Upper lobe of left lung (tissue), 4 donors: ENCODE results near the gene TSPAN19.

ENCODE experiments used
- EP300 ChIP-seq, 4 donors: sonication (generic); formaldehyde crosslinking; IDR thresholded peaks; one replicate each; pipeline ENCODE4 v1.5.1; 2017; ENCODE audit warnings: antibody characterized with exemption in 4 of 4, control low read depth in 2 of 4
- POLR2A ChIP-seq, 4 donors: fragments of 450-650 bp; IDR thresholded peaks; one replicate each; pipeline ENCODE4 v1.5.1; 2016 to 2017; ENCODE audit warnings: antibody characterized with exemption in 4 of 4, mild to moderate bottlenecking in 2 of 4
- POLR2AphosphoS5 ChIP-seq, 2 donors: sonication (generic); formaldehyde crosslinking; IDR thresholded peaks; one replicate each; pipeline ENCODE4 v1.5.1; 2017; ENCODE audit warnings: antibody characterized with exemption in 2 of 2
- TF ChIP-seq, protein P1 (sequence below), 6 experiments: fragments of 450-650 bp in 4 of 6; fragments of 200-600 bp in 2 of 6; sonication (generic) in 2 of 6; IDR thresholded peaks; one replicate each; pipeline ENCODE4 v1.5.1; 2016 to 2019; ENCODE audit warnings: antibody characterized with exemption in 6 of 6

DNA sequence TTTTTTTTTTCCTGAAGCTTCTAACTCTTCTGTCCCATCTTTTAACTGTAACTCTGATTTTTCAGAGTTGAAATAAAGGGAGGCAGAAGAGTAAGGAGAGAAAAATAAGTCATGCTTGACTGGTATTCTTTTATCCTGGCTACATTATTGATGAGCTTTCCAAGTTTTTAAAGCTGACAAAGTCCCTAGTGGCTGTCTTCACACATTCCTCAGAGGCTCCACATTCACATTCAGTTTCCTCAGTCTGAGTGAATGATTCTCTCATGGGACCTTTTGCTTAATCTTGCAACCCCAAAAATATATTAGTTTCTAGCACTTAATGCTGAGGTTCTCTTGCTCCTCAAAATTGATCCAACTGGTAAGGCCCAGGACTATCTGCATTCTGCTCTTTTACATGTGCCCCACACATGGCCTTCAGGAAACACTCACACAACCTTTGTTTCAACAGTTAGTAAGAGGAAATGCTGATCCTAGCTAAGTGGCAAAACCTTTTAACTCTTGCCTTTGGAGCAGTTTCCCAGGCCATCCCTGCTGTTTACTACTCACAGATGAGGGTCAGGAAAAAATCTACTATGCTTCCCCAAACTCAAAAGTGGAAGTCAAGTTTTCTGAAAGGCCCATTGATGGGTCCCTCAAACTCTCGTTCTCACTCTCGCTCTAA lies 61.8 kb downstream of the TSPAN19 start:
- TF ChIP-seq POLR2A (IDR thresholded peaks at IDR 0.05) (no peak), POLR2AphosphoS5 (IDR thresholded peaks at IDR 0.05) (no peak), EP300 (IDR thresholded peaks at IDR 0.05) (no peak)
- TF ChIP-seq, protein P1, sequence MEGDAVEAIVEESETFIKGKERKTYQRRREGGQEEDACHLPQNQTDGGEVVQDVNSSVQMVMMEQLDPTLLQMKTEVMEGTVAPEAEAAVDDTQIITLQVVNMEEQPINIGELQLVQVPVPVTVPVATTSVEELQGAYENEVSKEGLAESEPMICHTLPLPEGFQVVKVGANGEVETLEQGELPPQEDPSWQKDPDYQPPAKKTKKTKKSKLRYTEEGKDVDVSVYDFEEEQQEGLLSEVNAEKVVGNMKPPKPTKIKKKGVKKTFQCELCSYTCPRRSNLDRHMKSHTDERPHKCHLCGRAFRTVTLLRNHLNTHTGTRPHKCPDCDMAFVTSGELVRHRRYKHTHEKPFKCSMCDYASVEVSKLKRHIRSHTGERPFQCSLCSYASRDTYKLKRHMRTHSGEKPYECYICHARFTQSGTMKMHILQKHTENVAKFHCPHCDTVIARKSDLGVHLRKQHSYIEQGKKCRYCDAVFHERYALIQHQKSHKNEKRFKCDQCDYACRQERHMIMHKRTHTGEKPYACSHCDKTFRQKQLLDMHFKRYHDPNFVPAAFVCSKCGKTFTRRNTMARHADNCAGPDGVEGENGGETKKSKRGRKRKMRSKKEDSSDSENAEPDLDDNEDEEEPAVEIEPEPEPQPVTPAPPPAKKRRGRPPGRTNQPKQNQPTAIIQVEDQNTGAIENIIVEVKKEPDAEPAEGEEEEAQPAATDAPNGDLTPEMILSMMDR (IDR thresholded peaks at IDR 0.05): no peak
